ENCODE measurements around the gene SSBP3. TPM values are rescaled to one million over a fixed set of nuclear protein-coding genes. Genes with fewer than 3 reads are reported as not detected.

The SSBP3 gene
- total RNA-seq, 1 donor from 2014 or later: 29.7 TPM

DNA sequence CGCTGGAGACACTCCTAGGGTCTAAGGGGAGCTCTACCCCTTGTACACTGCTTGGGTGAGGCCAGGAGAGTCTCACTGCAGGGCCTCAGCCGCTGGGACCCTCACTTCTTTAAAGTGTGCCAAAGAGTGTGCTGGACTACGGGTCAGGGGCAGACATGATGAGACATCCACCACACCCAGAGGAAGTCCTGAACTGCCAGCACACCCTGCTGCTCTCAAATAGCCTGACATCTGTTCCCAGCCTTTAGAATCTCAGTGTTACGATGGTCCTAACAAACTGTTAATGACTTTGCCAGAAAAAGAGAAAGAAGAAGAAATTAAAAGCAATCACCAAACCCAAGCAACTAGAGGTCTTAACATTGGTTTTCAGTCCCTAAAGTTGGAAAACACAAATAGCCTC lies 157.2 kb downstream of the SSBP3 start:
- no peak overlapping the region for H3K4me3 Mint-ChIP-seq
- ChIA-PET CTCF (no interaction called here), POLR2A (no interaction called here)
- H3K36me3 Mint-ChIP-seq (ENCODE audit: low read depth): peaks cover 3% of the 10 kb centered on the region
- no peaks in the 10 kb centered on the region for H3K27me3 Mint-ChIP-seq
- H3K9me3 Mint-ChIP-seq: no peaks in the 10 kb centered on the region
- no peak for DNase-seq
- no peak overlapping the region for H3K27ac Mint-ChIP-seq
- TF ChIP-seq, protein P1, sequence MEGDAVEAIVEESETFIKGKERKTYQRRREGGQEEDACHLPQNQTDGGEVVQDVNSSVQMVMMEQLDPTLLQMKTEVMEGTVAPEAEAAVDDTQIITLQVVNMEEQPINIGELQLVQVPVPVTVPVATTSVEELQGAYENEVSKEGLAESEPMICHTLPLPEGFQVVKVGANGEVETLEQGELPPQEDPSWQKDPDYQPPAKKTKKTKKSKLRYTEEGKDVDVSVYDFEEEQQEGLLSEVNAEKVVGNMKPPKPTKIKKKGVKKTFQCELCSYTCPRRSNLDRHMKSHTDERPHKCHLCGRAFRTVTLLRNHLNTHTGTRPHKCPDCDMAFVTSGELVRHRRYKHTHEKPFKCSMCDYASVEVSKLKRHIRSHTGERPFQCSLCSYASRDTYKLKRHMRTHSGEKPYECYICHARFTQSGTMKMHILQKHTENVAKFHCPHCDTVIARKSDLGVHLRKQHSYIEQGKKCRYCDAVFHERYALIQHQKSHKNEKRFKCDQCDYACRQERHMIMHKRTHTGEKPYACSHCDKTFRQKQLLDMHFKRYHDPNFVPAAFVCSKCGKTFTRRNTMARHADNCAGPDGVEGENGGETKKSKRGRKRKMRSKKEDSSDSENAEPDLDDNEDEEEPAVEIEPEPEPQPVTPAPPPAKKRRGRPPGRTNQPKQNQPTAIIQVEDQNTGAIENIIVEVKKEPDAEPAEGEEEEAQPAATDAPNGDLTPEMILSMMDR (IDR thresholded peaks at IDR 0.05): no peak
- ATAC-seq (ENCODE audit: low read depth): no peak
- no peaks in the 10 kb centered on the region for H3K4me1 Mint-ChIP-seq
- intact Hi-C loops (cut with micrococcal nuclease): no loop called here

DNA sequence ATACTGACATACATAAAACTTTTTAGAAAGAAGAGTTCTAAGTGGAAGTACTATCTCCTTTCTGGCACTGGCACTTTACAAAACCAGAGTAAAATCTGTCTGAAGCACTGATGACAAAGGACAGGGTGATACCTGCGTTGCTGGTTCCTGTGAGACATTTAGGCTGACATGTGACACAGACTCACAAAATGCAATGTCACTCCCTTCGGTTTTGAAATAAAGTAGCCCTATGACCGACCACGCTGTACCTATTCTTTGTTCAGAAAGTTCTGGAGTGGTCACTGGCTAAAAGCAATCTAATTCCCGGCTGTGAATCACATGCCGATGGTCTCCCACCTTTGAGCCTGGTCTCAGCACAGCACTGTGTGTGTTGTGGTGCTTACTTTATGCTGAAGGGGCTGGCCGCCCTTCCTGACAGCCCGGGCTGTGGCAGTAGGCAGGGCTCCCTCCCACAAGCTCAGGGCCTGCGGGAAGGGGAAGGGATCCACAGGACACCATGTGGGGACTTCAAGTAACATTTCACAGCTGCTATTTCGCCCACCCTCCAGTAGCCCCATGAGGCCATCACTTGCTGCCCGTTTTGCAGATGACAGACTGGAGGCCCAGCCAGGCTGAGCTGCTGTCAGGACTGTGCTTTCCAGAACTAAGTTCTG lies 158.2 kb downstream of the SSBP3 start:
- intact Hi-C loops (cut with micrococcal nuclease): no loop called here
- Mint-ChIP-seq H3K9me3 (no peaks in the 10 kb centered on the region), H3K27ac (no peak overlapping the region), H3K4me3 (no peak overlapping the region), H3K27me3 (no peaks in the 10 kb centered on the region), H3K36me3 (ENCODE audit: low read depth) (peaks cover 5% of the 10 kb centered on the region), H3K4me1 (no peaks in the 10 kb centered on the region)
- ChIA-PET CTCF (no interaction called here), POLR2A (no interaction called here)
- ATAC-seq (ENCODE audit: low read depth) (no peak), DNase-seq (no peak)
- TF ChIP-seq, protein P1 (IDR thresholded peaks at IDR 0.05): no peak

DNA sequence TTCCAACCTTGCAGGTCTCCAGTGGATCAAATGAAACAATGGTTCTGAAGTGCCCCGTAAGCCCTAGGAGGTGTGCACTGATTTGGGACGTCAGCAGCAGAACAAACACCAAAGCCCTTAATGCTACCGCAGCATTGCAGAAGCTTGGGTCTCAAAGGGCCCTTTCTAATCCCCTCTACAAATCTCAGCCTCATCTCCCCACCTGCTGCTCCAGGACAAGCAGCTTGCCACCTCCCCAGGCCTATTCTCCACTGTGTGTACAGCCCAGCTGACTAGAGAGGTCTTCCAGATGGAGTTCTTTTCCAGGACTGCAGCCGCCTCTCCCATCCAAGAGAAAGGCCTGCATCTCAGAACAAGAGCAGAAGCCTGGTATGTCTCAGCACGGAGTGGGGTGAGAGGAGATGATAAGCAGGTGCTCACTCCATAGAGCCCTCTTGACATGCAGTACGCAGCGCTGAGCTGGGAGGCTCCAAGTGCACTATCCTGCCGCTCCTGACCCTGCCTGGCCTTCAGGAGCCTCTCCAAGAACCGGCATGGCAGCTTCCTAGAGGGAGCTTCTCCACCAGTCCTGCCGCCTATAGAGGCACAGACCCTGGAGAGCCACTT lies 160.0 kb downstream of the SSBP3 start:
- Mint-ChIP-seq H3K27ac (no peak overlapping the region), H3K27me3 (no peaks in the 10 kb centered on the region), H3K36me3 (ENCODE audit: low read depth) (peaks cover 5% of the 10 kb centered on the region), H3K9me3 (no peaks in the 10 kb centered on the region), H3K4me1 (no peaks in the 10 kb centered on the region), H3K4me3 (no peak overlapping the region)
- no peak for DNase-seq
- ChIA-PET CTCF (no interaction called here), POLR2A (no interaction called here)
- TF ChIP-seq, protein P1 (IDR thresholded peaks at IDR 0.05): no peak
- ATAC-seq (ENCODE audit: low read depth): no peak
- intact Hi-C loops (cut with micrococcal nuclease): no loop called here

DNA sequence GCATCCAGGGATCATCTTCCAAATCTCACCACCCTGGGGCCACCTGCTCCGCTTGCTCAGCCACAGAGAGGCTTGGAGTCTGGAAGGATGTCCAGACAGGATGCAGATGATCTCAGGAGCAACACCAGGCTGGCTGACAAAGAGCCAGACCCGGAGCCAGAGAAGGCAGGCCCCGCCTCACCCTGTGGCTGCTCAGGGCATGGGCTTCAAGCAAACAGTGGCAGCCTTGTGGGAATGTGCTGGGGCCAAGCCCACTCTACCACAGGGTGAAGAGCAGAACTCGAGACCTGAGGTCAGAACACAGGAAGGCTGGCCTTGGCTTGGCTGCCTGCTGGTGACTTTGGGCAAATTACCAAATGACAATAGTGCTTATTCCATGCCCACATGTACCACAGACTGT lies 160.7 kb downstream of the SSBP3 start:
- TF ChIP-seq, protein P1 (IDR thresholded peaks at IDR 0.05): no peak
- Mint-ChIP-seq H3K4me3 (no peak overlapping the region), H3K9me3 (no peaks in the 10 kb centered on the region), H3K27me3 (no peaks in the 10 kb centered on the region), H3K4me1 (no peaks in the 10 kb centered on the region), H3K36me3 (ENCODE audit: low read depth) (peaks cover 5% of the 10 kb centered on the region), H3K27ac (no peak overlapping the region)
- CTCF ChIA-PET: no interaction called here
- DNase-seq: no peak
- ATAC-seq (ENCODE audit: low read depth): no peak
- POLR2A ChIA-PET: no interaction called here
- intact Hi-C loops (cut with micrococcal nuclease): no loop called here

DNA sequence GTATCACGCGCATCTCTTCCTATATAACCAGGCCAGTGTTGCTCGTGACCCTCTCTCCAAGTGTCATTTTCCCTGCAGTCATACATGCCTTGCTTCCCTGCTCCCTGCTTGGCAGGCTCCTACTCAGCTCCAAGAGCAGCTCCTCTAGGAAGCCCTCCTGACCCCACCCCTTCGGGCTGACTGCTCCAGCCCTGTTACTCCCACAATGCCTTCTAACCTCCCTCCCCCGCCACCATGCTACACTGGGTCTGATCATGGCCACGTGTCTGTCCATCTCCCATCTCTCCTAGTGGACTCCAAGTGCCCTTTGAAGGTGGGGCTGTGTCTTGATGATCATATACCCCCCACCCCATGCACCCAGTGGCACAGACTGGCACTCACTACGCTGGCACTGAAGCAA lies 161.5 kb downstream of the SSBP3 start:
- H3K27ac Mint-ChIP-seq: no peak overlapping the region
- POLR2A ChIA-PET: no interaction called here
- TF ChIP-seq, protein P1 (IDR thresholded peaks at IDR 0.05): no peak

More for the DNA sequence above, 161.5 kb downstream of the SSBP3 start:
- intact Hi-C loops (cut with micrococcal nuclease): no loop called here
- ATAC-seq (ENCODE audit: low read depth) (no peak), DNase-seq (no peak)
- CTCF ChIA-PET: no interaction called here
- Mint-ChIP-seq H3K27me3 (no peaks in the 10 kb centered on the region), H3K36me3 (ENCODE audit: low read depth) (peaks cover 5% of the 10 kb centered on the region), H3K9me3 (no peaks in the 10 kb centered on the region), H3K4me3 (no peak overlapping the region), H3K4me1 (no peaks in the 10 kb centered on the region)

All from activated B cell treated with CpG ODN at 0.5 μM for 24 hours (primary cell).